Activated CD4-positive, CD25-positive, alpha-beta regulatory T cell treated with anti-CD3 and anti-CD28 coated beads, Interleukin-2, amount 50 U/mL, for 16 hours (primary cell): ENCODE results near the gene CYP4F12.

Source experiments
- DNase-seq: peaks from one replicate; pipeline ENCODE4 v3.0.0-alpha.2; 2020; ENCODE audit warnings: low read depth, low spot score

The CYP4F12 gene

DNA sequence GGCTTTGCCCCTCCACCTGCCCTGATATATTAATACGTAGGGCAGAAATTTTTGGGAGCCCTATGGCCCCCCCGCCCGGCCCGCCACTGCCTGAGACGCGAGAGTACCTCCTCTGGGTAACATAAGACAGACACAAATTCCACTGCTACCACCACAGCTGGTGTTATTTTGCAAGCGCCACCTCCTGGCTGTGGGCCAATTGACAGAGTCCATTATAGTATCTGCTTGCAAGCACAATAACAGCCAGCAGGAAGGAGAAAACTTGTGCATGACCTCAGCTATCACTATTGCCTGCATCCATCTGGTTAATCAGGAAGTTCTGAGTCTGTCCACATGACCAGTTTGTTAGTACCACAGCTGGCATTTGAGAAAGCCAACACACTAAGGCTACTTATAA is 29.6 kb downstream of the CYP4F12 start:
- DNase-seq: no peak

DNA sequence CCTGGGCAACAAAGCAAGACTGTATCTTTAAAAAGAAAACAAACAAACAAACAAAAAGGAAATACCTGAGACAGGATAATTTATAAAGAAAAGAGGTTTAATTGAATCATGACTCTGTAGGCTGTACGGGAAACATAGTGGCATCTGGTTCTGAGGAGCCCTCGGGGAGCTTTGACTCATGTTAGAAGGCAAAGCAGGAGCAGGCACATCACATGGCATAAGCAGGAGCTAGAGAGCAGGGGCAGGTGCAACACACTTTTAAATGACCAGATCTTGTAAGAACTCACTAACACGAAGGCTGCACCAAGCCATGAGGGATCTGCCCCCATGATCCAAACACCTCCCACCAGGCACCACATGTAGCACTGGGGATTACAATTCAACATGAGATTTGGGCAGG is 41.8 kb downstream of the CYP4F12 start:
- no peak for DNase-seq

DNA sequence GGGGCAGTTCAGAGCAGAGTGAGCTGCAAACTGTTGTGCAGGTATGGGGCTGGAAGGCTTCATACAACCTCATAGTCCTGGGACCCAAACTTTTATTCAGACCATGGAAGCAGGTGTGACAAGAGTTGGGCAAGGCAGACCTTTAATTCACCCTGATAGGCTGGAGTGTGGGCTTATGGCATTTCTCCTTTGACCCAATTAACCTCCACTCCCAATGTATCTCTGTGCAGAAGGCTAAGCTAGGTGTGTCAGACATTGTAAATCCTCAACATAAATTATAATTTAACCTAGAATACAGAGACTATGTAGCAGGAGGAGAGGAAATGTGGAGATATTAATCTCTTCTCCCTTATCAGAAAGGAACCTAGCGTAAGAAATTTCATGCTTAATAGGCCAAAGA is 42.8 kb downstream of the CYP4F12 start:
- DNase-seq: no peak

- no peak for DNase-seq
Observed at GRCh38 chr19:15717809-15718208, 44.9 kb downstream of the CYP4F12 start.

DNA sequence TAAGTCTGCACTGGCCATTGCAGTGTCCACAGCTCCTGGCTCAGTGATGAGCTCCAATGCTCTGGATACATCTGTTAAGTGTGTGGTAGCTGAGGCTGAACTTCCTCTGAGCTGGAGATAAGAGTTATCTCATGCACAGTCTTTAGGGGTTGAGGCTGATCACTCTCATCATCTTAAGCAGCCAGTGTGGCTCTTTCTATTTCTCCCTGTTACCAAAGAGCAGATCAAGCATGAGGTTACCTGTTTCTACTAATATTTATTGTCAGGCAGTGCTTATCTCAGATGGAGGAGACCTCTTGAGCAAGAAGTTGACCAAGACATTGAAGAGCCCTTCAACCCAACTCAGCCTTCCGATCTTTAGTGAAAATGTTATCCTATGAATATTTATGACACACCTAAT is 48.4 kb downstream of the CYP4F12 start:
- DNase-seq: no peak

DNA sequence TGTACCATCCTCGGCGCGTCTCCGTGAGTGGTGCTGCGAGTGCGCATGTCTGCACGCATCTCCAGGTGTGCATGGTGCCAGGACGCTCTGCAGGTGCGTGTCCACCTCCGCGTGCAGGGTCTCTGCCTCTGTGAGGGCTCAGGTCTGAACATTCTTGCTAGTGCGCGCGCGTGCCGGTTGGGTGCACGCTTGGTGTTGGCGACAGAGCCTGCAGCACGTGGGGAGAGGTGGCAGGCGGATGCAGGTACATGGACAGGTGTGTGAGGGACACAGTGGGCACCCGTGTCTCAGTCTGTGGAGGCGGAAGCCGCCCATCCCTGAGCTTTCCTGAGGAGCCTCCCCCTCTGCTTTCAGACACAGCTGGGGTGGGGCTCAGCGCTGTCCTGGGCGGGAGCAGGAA is 50.1 kb downstream of the CYP4F12 start:
- no peak for DNase-seq

- no peak for DNase-seq
Observed at GRCh38 chr19:15727724-15728123, 54.8 kb downstream of the CYP4F12 start, which contains the start of gene OR10H2. TSS of gene OR10H2 (plus strand) at chr19:15728024. CDS start at chr19:15728044, 20 bp downstream.

GRCh38 chr19:15730538-15730937 is 57.7 kb downstream of the CYP4F12 start:
- DNase-seq: no peak

DNA sequence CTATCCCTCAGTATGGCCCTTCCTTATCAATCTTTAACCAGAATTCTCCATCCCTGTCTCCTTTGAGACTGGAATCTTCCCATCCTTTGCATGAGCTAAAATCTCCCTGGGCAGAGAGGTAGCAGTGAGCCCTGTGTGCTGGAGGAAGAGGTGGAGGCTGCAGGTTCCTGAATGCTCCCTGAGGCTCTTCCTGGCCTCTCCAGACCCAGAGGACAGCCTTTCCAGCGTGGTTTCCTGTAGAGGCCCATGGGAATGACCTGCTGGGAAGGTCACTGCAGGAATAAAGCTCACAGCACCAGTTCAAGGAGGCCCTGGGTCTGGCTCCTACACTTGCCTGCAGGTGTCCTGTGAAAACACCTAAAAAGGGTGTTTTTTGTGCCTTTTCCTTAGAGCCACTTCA is 59.5 kb downstream of the CYP4F12 start:
- DNase-seq: no peak

DNA sequence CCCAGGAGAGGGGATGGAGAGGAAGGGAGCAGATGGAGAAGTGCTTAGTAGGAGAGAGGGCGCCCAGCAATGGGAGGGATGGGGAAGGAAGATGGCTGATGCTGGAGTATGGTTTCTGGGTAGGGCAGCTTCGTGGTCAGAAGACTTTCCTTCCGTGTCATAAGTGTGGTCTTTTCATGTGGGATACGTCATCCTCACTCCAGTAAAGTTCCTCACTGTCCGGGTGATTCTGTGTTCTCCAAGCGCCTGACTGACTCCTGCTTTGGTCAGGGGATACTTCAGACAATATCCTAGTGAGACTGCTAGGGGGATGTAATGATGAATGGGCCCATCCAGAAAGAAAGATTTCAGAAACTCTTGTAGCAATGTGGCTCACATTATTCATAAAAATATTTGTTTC is 61.0 kb downstream of the CYP4F12 start:
- DNase-seq: no peak

DNA sequence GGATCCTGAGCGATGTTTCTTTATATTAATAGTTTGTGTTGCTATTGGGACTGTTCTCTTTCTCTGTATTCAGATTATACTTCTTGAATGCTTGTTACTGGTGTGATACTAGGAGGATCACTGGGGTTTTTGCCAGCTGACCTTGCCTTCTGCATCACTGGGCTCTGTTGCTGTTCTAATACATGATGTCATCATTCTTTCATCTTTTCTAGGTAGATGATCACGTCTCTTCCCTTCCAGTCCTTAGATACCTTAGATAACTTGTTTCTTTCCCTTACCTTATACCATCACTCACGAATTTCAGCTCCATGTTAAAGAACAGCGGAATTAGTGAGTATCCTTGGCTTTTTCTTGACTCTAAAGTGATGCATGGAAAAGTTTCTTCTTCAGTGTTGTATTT is 64.8 kb downstream of the CYP4F12 start, which contains the start of gene OR10H3:
OR10H3 (plus strand) TSS at position 264 of the 400 bp plus-strand sequence. CDS start 3,408 bp downstream, outside the sequence.
- DNase-seq: no peak

- no peak for DNase-seq
Observed at GRCh38 chr19:15740785-15741184, 67.9 kb downstream of the CYP4F12 start.
